ENCODE results near the gene SLC6A5.

- TF ChIP-seq CTCF (IDR thresholded peaks at IDR 0.05), result no peak
- no peak for TF ChIP-seq POLR2AphosphoS5 (IDR thresholded peaks at IDR 0.05)
These were observed 11.4 kb downstream of the SLC6A5 start for GRCh38 chr11:20610825-20611224.
